ENCODE measurements around the gene CD180.

DNA sequence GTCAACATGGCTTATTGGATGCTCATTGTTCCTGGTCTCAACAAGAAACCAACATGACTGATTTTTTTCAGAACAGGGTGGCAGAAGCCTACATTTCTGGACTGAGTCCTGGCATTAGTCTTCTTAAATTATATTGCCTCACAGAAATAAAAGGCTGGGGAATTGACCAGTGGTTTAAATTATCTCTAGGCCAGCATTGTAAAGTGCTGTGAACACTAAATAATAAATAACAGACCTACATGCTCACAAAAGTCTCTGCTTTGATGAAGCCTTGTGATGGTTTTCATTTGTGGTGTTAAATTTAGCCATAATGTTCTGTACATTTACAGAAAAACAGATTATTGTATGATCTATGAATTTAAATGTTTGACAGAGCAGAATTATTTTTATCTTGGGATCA, 44.7 kb upstream of the CD180 start:
- TF ChIP-seq CTCF (IDR thresholded peaks at IDR 0.05; ENCODE audit: low read length) (no peak), EZH2 (IDR thresholded peaks at IDR 0.05; ENCODE audit: borderline replicate concordance, low read length) (no peak)
